LNCaP clone FGC (cell line): ENCODE results near the gene PPP1R13L.

Source experiments
- DNase-seq: peaks from one replicate; pipeline ENCODE4 v3.0.0-alpha.2; 2011; ENCODE audit warnings: low read depth
- H3K4me3 ChIP-seq: 2 replicates; pipeline ENCODE4 v1.5.1; 2011; ENCODE audit warnings: mild to moderate bottlenecking, low read depth, low read length, control low read depth
- CTCF ChIP-seq: IDR thresholded peaks from 2 replicates; pipeline ENCODE4 v1.5.1; 2012; ENCODE audit warnings: mild to moderate bottlenecking; ENCODE audit not compliant: control insufficient read depth, insufficient read depth; ENCODE audit errors: extremely low read depth

PPP1R13L gene

GRCh38 chr19:45428384-45429231, 23.7 kb upstream of the PPP1R13L start:
- DNase-seq: no peak
- H3K4me3 ChIP-seq: no peak overlapping the region
- TF ChIP-seq CTCF: no peak

- DNase-seq: no peak
- peak overlapping the region; percentile 74 for H3K4me3 ChIP-seq
- TF ChIP-seq CTCF: no peak
Measured at GRCh38 chr19:45424191-45425058, 19.6 kb upstream of the PPP1R13L start.

GRCh38 chr19:45423589-45424190, 18.8 kb upstream of the PPP1R13L start, which contains the start of gene ERCC1:
Gene ERCC1 (minus strand): TSS chr19:45423917. CDS start chr19:45423374, 543 bp downstream.
- H3K4me3 ChIP-seq: peak within 1 kb of the TSS; percentile 74
- TF ChIP-seq CTCF: no peak
- DNase-seq: peak; percentile 90

GRCh38 chr19:45423033-45423588, 18.2 kb upstream of the PPP1R13L start:
- peak overlapping the region; percentile 74 for H3K4me3 ChIP-seq
- TF ChIP-seq CTCF: no peak
- no peak for DNase-seq

GRCh38 chr19:45421947-45422498, 17.2 kb upstream of the PPP1R13L start:
- TF ChIP-seq CTCF: no peak
- no peak for DNase-seq
- H3K4me3 ChIP-seq: no peak overlapping the region

- no peak for DNase-seq
- H3K4me3 ChIP-seq: no peak overlapping the region
- no peak for TF ChIP-seq CTCF
Measured at GRCh38 chr19:45420871-45421270, 16.0 kb upstream of the PPP1R13L start.
